ENCODE measurements around the gene CLEC7A.

CLEC7A gene

GRCh38 chr12:10094646-10095395, 35.2 kb downstream of the CLEC7A start:
- DNase-seq (ENCODE audit: low spot score), result no peak

GRCh38 chr12:10088955-10089900, 40.8 kb downstream of the CLEC7A start:
- no peak for DNase-seq (ENCODE audit: low spot score)

- no peak for DNase-seq (ENCODE audit: low spot score)
Observed at GRCh38 chr12:10088031-10088430, 42.0 kb downstream of the CLEC7A start.

DNA sequence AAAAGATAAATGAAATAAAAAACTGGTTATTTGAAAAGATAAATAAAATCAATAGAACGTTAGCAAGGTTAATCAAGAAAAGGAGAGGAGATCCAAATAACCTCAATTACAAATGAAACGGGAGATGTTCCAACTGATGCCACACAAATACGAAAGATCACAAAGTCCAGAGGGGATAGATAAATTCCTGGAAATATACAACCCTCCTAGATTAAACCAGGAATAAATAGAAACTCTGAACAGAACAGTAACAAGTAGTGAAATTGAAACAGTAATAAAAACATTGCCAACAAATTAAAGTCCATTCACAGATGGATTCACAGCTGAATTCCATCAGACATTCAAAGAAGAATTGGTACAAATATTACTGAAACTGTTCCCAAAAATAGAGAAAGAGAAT, 43.6 kb downstream of the CLEC7A start:
- no peak for DNase-seq (ENCODE audit: low spot score)

- no peak for DNase-seq (ENCODE audit: low spot score)
Observed at GRCh38 chr12:10084733-10085132, 45.3 kb downstream of the CLEC7A start.

- no peak for DNase-seq (ENCODE audit: low spot score)
Observed at GRCh38 chr12:10082117-10082874, 47.7 kb downstream of the CLEC7A start.

DNA sequence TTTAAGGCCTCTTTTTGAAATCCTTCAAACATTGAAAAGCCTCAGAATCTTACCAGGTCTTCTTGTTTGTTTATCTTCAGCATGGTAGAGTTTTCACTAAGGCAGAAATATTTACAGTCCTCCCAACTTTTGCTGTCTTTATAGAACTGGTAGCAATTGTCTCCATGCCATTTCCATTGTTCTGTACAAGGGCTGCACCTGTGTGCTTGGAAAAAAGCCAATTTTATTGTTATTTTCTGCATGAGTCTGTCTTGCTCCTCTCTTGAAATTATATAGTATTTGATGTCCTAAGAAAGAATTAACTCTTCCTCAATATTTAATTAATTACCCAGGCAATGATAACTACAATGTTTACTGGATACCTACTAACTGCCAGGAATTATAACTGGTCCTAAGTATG, 54.5 kb downstream of the CLEC7A start:
- no peak for DNase-seq (ENCODE audit: low spot score)

- no peak for DNase-seq (ENCODE audit: low spot score)
Observed at GRCh38 chr12:10073261-10073660, 56.7 kb downstream of the CLEC7A start.

DNA sequence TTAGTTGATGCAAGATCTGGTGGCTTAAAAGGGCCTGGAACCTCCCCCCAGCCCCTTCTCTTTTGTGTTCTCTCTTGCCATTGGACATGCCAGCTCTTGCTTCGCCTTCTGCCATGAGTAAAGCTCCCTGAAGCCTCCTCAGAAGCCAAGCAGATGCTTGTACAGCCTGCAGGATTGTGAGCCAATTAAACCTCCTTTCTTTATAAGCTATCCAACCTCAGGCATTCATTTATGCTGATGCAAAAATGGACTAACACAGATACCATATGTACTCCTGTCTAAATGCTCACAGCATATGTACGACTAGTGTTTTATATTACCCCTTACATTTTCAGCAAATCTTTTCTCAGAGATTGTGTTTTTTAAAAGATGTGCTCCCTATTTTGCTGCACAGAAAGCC, 57.9 kb downstream of the CLEC7A start:
- no peak for DNase-seq (ENCODE audit: low spot score)

DNA sequence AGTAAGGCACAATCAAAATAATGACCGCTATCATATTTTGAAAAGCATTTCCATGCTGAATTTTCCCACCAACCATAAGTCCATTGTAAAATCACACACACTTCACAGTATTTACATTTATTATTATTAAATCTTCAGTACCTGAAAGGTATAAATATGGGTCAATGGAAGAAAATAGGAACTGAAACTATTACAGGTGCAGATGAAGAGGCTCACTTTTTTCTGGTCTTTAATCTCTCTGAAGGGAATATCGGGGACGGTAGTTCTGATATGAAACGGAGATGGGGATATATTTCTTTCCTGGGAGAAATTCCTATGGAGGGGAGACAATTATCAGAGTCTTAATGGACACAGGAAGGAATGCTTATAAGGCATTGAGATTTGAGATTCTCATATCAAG, 59.6 kb downstream of the CLEC7A start:
- DNase-seq (ENCODE audit: low spot score), result no peak

DNA sequence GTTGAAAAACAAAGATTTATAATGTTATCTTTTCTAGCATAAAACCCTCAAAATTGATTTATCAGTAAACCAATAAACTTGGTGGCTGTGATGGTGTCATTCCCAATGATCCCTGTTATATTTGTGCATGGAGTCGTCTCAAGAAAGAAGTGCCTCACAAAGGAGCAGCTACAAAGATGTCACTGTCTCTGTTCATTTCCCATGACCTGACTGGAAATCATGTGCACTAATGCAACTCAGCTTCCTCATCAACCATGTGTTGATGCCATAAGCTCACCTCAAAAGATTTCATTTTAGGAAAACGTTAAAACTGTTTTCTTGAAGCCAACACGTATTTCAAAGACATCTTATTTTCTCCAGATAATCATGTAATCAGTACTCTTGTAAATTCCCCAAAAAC, 60.0 kb downstream of the CLEC7A start:
- DNase-seq (ENCODE audit: low spot score), result no peak

DNA sequence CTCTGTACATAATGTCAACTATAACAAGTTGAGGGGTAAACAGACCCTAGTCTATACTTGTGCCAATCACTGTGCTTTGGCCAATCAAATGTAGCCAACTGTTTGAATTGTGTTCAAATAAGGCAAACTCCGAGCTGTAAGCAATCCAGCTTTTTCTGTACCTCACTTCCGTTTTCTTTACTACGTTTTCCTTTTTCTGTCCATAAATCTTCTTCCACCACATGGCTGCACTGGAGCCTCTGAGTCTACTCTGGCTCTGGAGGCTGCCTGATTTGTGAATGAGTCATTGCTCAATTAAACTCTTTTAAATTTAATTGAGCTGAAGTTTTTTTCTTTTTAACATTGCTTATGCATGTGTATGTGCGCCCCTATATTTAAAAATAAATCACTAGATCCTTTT, 60.9 kb downstream of the CLEC7A start:
- DNase-seq (ENCODE audit: low spot score), result no peak

DNA sequence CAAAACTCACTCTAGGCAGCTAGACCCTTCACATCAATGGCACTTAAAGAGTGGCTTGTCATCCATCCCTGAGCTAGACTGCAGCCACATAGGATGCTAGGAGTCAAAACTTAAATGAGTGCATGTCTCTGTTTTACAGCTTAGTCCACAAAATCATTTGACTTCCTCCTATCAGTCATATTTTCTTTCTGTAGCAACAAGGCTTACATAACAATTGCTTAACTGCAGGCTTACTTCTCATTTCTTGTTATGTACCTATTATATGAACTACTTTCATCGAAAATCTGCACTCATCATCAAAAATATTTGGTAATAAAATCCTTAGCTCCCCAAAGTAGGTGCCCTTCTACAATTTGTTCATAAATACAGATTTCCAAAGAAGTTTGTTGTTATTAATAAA, 61.4 kb downstream of the CLEC7A start:
- no peak for DNase-seq (ENCODE audit: low spot score)

GRCh38 chr12:10067942-10068341, 62.1 kb downstream of the CLEC7A start:
- DNase-seq (ENCODE audit: low spot score), result no peak

GRCh38 chr12:10067264-10067663, 62.7 kb downstream of the CLEC7A start:
- DNase-seq (ENCODE audit: low spot score), result no peak

All from CD4-positive, alpha-beta T cell treated with Interleukin-15 for 4 hours (primary cell).